ENCODE results near the gene CEBPG.

- TF ChIP-seq POLR2A (IDR thresholded peaks at IDR 0.05; ENCODE audit: borderline replicate concordance, extremely low read depth, insufficient read depth, insufficient read length) = no peak
- TF ChIP-seq CTCF (IDR thresholded peaks at IDR 0.05 in 2 of 3, conservative IDR thresholded peaks at IDR 0.05 in 1 of 3; ENCODE audit: borderline replicate concordance in 1 of 3, insufficient read depth in 1 of 3, low read depth in 2 of 3, low read length in 2 of 3) = no peak
- TF ChIP-seq POLR2AphosphoS5 (IDR thresholded peaks at IDR 0.05; ENCODE audit: low read depth, low read length) = no peak
- TF ChIP-seq MAX (IDR thresholded peaks at IDR 0.05) = no peak
Observed at GRCh38 chr19:33388725-33389420, 15.4 kb downstream of the CEBPG start.
